Measurements from ENCODE around the gene ASXL1. TPM values are rescaled to one million over a fixed set of nuclear protein-coding genes. Genes with fewer than 3 reads are reported as not detected.
A peak's percentile ranks its signal among the peaks of the same experiment; 100 is the strongest.

Gene ASXL1
- polyA plus RNA-seq, 2 of the 4 experiments (the other 2 are of a cell fraction), result 35.7 to 36.0 TPM

- peak; percentile 62 to 72 for DNase-seq (ENCODE audit: low read depth in 1 of 2, low spot score in 1 of 2)
- H3K4me3 ChIP-seq, result peak overlapping the region; percentile 73
- ATAC-seq, result peak; percentile 40 to 48
- peaks cover 63% of the 10 kb centered on the region for H3K4me1 ChIP-seq
- POLR2A ChIA-PET, result no interaction called here
- WGBS (ENCODE audit: missing lambda C conversion rate), result 3% methylated on average over 19 of the region's 46 CpGs
- CTCF ChIA-PET, result interaction anchor here (1.4 to 1.5 kb wide), 2 partner anchors 21 to 26 kb away, joined by 3 to 4 read pairs; no protein-coding TSS in a partner anchor
- H3K27ac ChIP-seq, result peak overlapping the region; percentile 98 to 100
- no peaks in the 10 kb centered on the region for H3K9me3 ChIP-seq
- TF ChIP-seq MAZ (IDR thresholded peaks at IDR 0.05; ENCODE audit: borderline replicate concordance, low read depth, low read length), result 0 out of 2 replicates have a peak, but pooled peaks have one; percentile 27
- TF ChIP-seq KDM1A (IDR thresholded peaks at IDR 0.05; ENCODE audit: low read depth), result no peak
- TF ChIP-seq POLR2A (IDR thresholded peaks at IDR 0.05; ENCODE audit: low read length), result peak; percentile 54; the same call in 1 of the 2 replicates
- TF ChIP-seq TP53 (CRISPR knock-in tag; IDR thresholded peaks at IDR 0.05), result no peak
- no peak for TF ChIP-seq TFCP2L1 (CRISPR knock-in tag; IDR thresholded peaks at IDR 0.05)
- TF ChIP-seq PHF8 (IDR thresholded peaks at IDR 0.05; ENCODE audit: borderline replicate concordance, low read depth), result peak; percentile 59; the same call in 1 of the 2 replicates
- 0 out of 3 replicates have a peak, but pooled peaks have one; percentile 36 for TF ChIP-seq BCL3 (IDR thresholded peaks at IDR 0.05)
- no peak for TF ChIP-seq ATOH8 (CRISPR knock-in tag; IDR thresholded peaks at IDR 0.05; ENCODE audit: low read depth)
- TF ChIP-seq MAX (IDR thresholded peaks at IDR 0.05), result 0 out of 2 replicates have a peak, but pooled peaks have one; percentile 4
- peak in 1 of 2 experiments; percentile 37; a peak in 2 of 5 replicates for TF ChIP-seq JUN (IDR thresholded peaks at IDR 0.05)
- TF ChIP-seq SREBF2 (IDR thresholded peaks at IDR 0.05), result no peak
- no peak for TF ChIP-seq HES2 (IDR thresholded peaks at IDR 0.05)
- TF ChIP-seq GATA3 (IDR thresholded peaks at IDR 0.05; ENCODE audit: borderline replicate concordance), result 0 out of 2 replicates have a peak, but pooled peaks have one; percentile 10
- no peak for TF ChIP-seq CEBPB (IDR thresholded peaks at IDR 0.05)
- TF ChIP-seq HDAC2 (IDR thresholded peaks at IDR 0.05), result no peak
- no peak for TF ChIP-seq ELK1 (IDR thresholded peaks at IDR 0.05; ENCODE audit: low read depth, low read length)
- no peak for FAIRE-seq
- peak overlapping the region; percentile 86 for H3K4me2 ChIP-seq
Observed at GRCh38 chr20:32358883-32359632, 927 bp downstream of the ASXL1 start.

GRCh38 chr20:32359633-32360332 lies 1.7 kb downstream of the ASXL1 start:
- no peak for ATAC-seq
- FAIRE-seq, result no peak
- DNase-seq (ENCODE audit: low read depth in 1 of 2, low spot score in 1 of 2), result no peak
- peak overlapping the region; percentile 86 for H3K4me2 ChIP-seq
- H3K9me3 ChIP-seq, result no peaks in the 10 kb centered on the region
- H3K4me3 ChIP-seq, result peak overlapping the region; percentile 73
- H3K27ac ChIP-seq, result peak overlapping the region; percentile 98 to 100
- WGBS (ENCODE audit: missing lambda C conversion rate), result 34% methylated on average over 11 of the region's 11 CpGs
- peak; percentile 92 for TF ChIP-seq RFX5 (IDR thresholded peaks at IDR 0.05)
- TF ChIP-seq, protein P1, sequence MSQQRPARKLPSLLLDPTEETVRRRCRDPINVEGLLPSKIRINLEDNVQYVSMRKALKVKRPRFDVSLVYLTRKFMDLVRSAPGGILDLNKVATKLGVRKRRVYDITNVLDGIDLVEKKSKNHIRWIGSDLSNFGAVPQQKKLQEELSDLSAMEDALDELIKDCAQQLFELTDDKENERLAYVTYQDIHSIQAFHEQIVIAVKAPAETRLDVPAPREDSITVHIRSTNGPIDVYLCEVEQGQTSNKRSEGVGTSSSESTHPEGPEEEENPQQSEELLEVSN (IDR thresholded peaks at IDR 0.05; ENCODE audit: borderline replicate concordance, low read depth), result no peak
- ChIA-PET POLR2A (no interaction called here), CTCF (interaction anchor here (1.4 to 1.5 kb wide), 2 partner anchors 22 to 26 kb away, joined by 3 to 4 read pairs; no protein-coding TSS in a partner anchor)
- peaks cover 59% of the 10 kb centered on the region for H3K4me1 ChIP-seq
